ENCODE measurements around the gene SQSTM1.
"Not testable (repeated sequence)": the region's sequence is repeated elsewhere in the genome, so short reads cannot be mapped to it uniquely, and the experiment has no call there.

Gene SQSTM1

DNA sequence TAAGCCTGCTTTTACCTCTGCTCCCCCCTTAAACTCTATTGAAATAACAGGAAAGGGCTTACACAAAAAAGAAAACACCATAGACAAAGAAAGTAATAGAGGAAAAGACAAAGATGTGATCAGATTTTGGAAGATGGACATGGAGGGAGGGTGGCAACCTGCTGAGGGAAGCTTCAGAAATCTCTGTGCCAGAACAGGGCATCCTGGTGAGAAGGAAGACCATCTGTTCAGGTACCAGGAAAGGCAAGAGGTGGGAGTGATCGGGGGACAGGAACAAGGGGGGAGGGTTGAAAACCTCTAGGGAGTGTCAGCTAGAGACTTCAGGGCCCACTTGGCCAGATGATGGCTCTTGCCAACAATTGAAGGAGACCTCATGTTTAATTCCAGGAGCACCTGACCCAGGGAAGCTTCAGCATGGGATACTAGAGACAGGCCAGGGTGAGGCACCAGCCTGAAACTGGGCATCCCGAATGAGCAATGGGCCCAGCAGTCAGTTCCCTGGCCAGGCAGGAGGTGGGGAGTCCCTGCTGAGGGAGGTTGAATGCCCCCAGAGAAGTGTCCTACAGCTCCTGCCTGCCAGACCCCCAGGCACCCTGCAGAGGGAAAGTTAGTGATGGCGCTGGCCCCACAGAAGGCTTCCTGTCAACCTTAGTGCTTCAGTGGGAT lies 8.2 kb downstream of the SQSTM1 start:
- Histone ChIP-seq H3K9ac (ENCODE audit: low read length in 2 of 2) (peak overlapping the region in 1 of 2 donors; percentile 14), H3K9me3 (ENCODE audit: control insufficient read depth in 2 of 2, low read length in 2 of 2) (no peaks in the 10 kb centered on the region), H3K27me3 (ENCODE audit: control insufficient read depth in 1 of 2, insufficient read depth in 2 of 2, low read length in 2 of 2) (no peaks in the 10 kb centered on the region), H3K4me3 (ENCODE audit: low read length in 2 of 2) (no peak overlapping the region), H3K27ac (ENCODE audit: low read length) (no peak overlapping the region), H3K4me1 (ENCODE audit: control insufficient read depth, insufficient read depth, low read length) (peaks cover 29% of the 10 kb centered on the region), H3K36me3 (ENCODE audit: control insufficient read depth in 2 of 2, insufficient read depth in 2 of 2, low read length in 2 of 2) (peaks cover 80 to 82% of the 10 kb centered on the region in 2 donors)

DNA sequence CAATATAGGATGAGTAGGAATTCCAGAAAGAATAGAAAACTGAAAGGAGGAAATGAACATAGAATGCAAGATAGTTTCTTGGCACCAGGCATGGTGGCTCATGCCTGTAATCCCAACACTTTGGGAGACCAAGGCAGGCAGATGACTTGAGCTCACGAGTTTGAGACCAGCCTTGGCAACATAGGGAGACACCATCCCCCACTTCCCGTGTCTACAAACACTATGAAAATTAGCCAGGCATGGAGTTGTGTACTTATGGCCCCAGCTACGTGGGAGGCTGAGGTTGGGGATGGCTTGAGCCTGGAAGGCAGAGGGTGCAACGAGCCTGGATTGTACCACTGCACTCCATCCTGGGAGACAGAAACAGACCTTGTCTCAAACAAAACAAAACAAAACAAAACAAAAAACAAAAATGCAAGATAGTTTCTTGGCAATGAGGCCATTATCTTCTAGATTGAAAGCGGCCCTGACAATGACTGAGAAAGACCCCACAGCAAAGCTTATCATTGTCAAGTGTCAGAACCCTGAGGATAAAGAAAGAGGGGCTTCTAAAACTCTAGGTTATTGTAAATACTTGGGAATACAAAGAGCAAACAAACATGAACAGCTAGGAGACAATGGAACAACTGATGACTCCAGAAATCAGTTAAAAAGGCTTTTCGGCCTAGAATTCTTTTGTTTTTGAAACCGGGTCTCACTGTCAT lies 9.2 kb downstream of the SQSTM1 start:
- Histone ChIP-seq H3K9me3 (ENCODE audit: control insufficient read depth in 2 of 2, low read length in 2 of 2) (no peaks in the 10 kb centered on the region), H3K4me3 (ENCODE audit: low read length in 2 of 2) (no peak overlapping the region), H3K36me3 (ENCODE audit: control insufficient read depth in 2 of 2, insufficient read depth in 2 of 2, low read length in 2 of 2) (peaks cover 71 to 73% of the 10 kb centered on the region in 2 donors), H3K27ac (ENCODE audit: low read length) (no peak overlapping the region), H3K9ac (ENCODE audit: low read length in 2 of 2) (no peak overlapping the region), H3K27me3 (ENCODE audit: control insufficient read depth in 1 of 2, insufficient read depth in 2 of 2, low read length in 2 of 2) (no peaks in the 10 kb centered on the region), H3K4me1 (ENCODE audit: control insufficient read depth, insufficient read depth, low read length) (peaks cover 19% of the 10 kb centered on the region)

DNA sequence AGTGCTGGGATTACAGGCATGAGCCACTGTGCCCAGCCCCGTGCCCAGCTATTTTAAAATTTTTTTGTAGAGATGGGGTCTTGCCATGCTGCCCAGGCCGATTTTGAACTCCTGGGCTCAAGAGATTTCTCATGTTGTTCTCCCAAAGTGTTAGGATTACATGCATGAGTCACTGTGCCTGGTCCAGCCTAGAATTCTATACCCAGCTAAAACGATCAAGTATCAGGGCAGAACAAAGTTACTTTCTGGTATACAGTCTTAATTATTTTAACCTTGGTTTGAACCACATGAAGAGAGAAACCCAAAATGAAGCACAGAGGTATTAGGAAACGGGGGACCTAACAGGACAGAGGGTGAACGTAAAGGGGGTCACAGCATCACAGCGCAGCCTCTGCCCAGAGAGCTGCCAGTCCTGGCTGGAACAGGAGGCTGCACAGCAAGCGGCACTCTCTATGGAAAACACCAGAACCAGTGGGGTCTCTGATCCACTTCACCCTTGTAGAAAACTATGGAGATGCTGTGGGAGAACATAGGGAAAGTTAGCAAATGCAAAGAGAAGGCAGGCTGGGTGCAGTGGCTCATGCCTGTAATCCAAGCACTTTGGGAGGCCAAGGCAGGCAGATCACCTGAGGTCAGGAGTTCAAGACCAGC lies 10.2 kb downstream of the SQSTM1 start:
- peaks cover 62 to 65% of the 10 kb centered on the region in 2 donors for H3K36me3 ChIP-seq (ENCODE audit: control insufficient read depth in 2 of 2, insufficient read depth in 2 of 2, low read length in 2 of 2)
- no peaks in the 10 kb centered on the region for H3K27me3 ChIP-seq (ENCODE audit: control insufficient read depth in 1 of 2, insufficient read depth in 2 of 2, low read length in 2 of 2)
- H3K9ac ChIP-seq (ENCODE audit: low read length in 2 of 2): no peak overlapping the region
- H3K9me3 ChIP-seq (ENCODE audit: control insufficient read depth in 2 of 2, low read length in 2 of 2): no peaks in the 10 kb centered on the region
- no peak overlapping the region for H3K4me3 ChIP-seq (ENCODE audit: low read length in 2 of 2)
- H3K4me1 ChIP-seq (ENCODE audit: control insufficient read depth, insufficient read depth, low read length): peaks cover 9% of the 10 kb centered on the region
- no peak overlapping the region for H3K27ac ChIP-seq (ENCODE audit: low read length)

DNA sequence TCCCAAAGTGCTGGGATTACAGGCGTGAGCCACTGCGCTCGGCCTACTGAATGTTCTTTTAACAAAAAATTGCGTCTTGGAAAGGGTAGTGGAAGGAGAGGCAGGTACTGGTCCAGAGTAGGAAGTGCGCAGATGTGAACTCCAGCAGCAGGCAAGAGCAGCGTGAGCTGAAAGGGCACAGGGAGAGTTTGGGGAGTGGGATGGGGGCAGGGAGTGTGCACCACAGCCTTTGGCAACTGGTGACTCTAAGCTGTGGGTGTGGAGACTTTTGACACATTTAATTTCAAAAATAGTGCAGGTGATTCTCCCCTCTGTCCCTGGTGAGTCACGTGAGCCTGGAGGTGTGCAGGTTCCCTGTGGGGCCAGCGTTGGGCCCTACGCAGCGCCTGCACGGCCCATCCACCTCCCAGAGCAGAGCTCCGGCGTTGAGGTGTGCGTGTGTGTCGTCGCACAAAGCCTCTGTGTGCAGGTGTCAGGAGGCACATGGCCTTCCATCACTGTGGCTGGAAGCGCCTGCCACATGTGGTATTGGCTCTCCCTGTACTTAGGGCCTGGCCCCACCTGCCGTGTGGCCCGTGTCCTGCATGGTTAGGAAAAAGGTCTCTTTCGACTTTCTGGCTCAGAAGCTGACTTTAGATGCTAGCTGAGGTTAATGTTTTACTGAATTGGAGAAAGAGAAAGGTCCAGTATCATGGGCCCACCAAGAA lies 11.5 kb downstream of the SQSTM1 start:
- H3K4me3 ChIP-seq (ENCODE audit: low read length in 2 of 2): no peak overlapping the region
- H3K27me3 ChIP-seq (ENCODE audit: control insufficient read depth in 1 of 2, insufficient read depth in 2 of 2, low read length in 2 of 2): no peaks in the 10 kb centered on the region
- peaks cover 15% of the 10 kb centered on the region for H3K4me1 ChIP-seq (ENCODE audit: control insufficient read depth, insufficient read depth, low read length)
- no peak overlapping the region for H3K27ac ChIP-seq (ENCODE audit: low read length)
- no peak overlapping the region for H3K9ac ChIP-seq (ENCODE audit: low read length in 2 of 2)
- peaks cover 68 to 70% of the 10 kb centered on the region in 2 donors for H3K36me3 ChIP-seq (ENCODE audit: control insufficient read depth in 2 of 2, insufficient read depth in 2 of 2, low read length in 2 of 2)
- no peaks in the 10 kb centered on the region for H3K9me3 ChIP-seq (ENCODE audit: control insufficient read depth in 2 of 2, low read length in 2 of 2)

DNA sequence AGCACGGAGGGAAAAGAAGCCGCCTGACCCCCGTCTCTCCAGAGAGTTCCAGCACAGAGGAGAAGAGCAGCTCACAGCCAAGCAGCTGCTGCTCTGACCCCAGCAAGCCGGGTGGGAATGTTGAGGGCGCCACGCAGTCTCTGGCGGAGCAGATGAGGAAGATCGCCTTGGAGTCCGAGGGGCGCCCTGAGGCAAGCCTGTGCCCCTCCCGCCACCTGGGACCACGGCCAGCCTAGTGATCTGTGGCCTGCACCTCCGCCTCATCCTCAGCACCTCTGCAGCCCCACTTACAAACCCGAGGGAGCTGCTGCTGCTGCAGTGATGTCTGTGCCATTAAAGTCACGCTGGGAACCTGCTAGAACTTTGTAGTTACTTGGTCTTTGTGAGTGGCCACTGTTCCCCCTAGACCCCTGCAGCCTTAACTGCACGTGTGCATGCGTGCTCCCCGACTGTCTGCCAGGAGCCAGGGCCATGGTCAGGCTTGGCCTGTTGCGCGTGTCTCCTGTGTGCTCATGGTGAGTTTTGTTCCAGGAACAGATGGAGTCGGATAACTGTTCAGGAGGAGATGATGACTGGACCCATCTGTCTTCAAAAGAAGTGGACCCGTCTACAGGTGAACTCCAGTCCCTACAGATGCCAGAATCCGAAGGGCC lies 12.5 kb downstream of the SQSTM1 start:
- Histone ChIP-seq H3K36me3 (ENCODE audit: control insufficient read depth in 2 of 2, insufficient read depth in 2 of 2, low read length in 2 of 2) (peaks cover 68 to 72% of the 10 kb centered on the region in 2 donors), H3K27ac (ENCODE audit: low read length) (peak overlapping the region; percentile 18), H3K9ac (ENCODE audit: low read length in 2 of 2) (no peak overlapping the region)

DNA sequence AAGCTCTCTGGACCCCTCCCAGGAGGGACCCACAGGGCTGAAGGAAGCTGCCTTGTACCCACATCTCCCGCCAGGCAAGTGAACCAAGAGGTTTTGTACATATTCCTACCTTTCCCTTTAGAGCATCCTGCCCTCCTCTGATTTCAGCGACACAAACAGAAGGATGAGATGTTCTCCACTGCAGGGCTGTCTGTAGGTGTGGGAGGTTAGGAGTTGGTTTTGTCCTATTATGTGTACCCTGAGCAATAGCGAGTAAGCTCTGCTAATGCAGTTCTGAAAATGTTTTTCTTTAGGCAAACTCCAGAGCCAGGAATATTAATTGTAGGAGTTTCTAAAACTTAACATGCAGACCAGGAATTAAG lies 13.0 kb downstream of the SQSTM1 start:
- Histone ChIP-seq H3K36me3 (ENCODE audit: control insufficient read depth in 2 of 2, insufficient read depth in 2 of 2, low read length in 2 of 2) (peaks cover 67 to 70% of the 10 kb centered on the region in 2 donors), H3K4me1 (ENCODE audit: control insufficient read depth, insufficient read depth, low read length) (peaks cover 10% of the 10 kb centered on the region)

More for the DNA sequence above, 12.5 kb downstream of the SQSTM1 start:
- Histone ChIP-seq H3K4me1 (ENCODE audit: control insufficient read depth, insufficient read depth, low read length) (peaks cover 10% of the 10 kb centered on the region), H3K9me3 (ENCODE audit: control insufficient read depth in 2 of 2, low read length in 2 of 2) (no peaks in the 10 kb centered on the region), H3K27me3 (ENCODE audit: control insufficient read depth in 1 of 2, insufficient read depth in 2 of 2, low read length in 2 of 2) (no peaks in the 10 kb centered on the region), H3K4me3 (ENCODE audit: low read length in 2 of 2) (no peak overlapping the region)

DNA sequence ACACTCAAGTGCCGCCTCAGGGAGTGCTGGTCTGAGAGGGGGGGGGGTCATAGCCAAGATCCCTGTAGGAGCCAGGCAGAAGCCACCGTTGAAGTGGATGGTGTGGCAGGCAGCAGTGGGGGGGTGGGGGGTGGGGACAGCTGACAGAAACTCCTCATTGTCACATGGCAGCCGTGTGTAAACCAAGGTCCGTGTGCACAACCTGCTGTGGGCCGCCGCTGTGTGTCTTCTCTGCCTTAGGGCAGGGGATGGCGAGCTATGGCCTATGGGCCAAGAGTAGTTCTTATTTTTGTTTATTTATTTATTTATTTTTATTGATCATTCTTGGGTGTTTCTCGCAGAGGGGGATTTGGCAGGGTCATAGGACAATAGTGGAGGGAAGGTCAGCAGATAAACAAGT lies 13.4 kb downstream of the SQSTM1 start:
- H3K27ac ChIP-seq (ENCODE audit: low read length): no peak overlapping the region
- H3K4me3 ChIP-seq (ENCODE audit: low read length in 2 of 2): no peak overlapping the region
- H3K36me3 ChIP-seq (ENCODE audit: control insufficient read depth in 2 of 2, insufficient read depth in 2 of 2, low read length in 2 of 2): peaks cover 63 to 66% of the 10 kb centered on the region in 2 donors
- H3K27me3 ChIP-seq (ENCODE audit: control insufficient read depth in 1 of 2, insufficient read depth in 2 of 2, low read length in 2 of 2): no peaks in the 10 kb centered on the region
- H3K9me3 ChIP-seq (ENCODE audit: control insufficient read depth in 2 of 2, low read length in 2 of 2): no peaks in the 10 kb centered on the region
- no peak overlapping the region for H3K9ac ChIP-seq (ENCODE audit: low read length in 2 of 2)
- peaks cover 7% of the 10 kb centered on the region for H3K4me1 ChIP-seq (ENCODE audit: control insufficient read depth, insufficient read depth, low read length)

More for the DNA sequence above, 13.0 kb downstream of the SQSTM1 start:
- H3K9ac ChIP-seq (ENCODE audit: low read length in 2 of 2): no peak overlapping the region
- no peaks in the 10 kb centered on the region for H3K9me3 ChIP-seq (ENCODE audit: control insufficient read depth in 2 of 2, low read length in 2 of 2)
- no peak overlapping the region for H3K4me3 ChIP-seq (ENCODE audit: low read length in 2 of 2)
- H3K27ac ChIP-seq (ENCODE audit: low read length): peak overlapping the region; percentile 18
- H3K27me3 ChIP-seq (ENCODE audit: control insufficient read depth in 1 of 2, insufficient read depth in 2 of 2, low read length in 2 of 2): no peaks in the 10 kb centered on the region

DNA sequence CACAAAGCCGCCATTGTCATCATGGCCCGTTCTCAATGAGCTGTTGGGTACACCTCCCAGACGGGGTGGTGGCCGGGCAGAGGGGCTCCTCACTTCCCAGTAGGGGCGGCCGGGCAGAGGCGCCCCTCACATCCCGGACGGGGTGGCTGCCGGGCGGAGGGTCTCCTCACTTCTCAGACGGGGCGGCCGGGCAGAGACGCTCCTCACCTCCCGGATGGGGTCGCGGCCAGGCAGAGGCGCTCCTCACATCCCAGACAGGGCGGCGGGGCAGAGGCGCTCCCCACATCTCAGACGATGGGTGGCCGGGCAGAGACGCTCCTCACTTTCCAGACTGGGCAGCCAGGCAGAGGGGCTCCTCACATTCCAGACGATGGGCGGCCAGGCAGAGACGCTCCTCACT lies 14.2 kb downstream of the SQSTM1 start:
- not testable (repeated sequence) for H3K4me3 ChIP-seq (ENCODE audit: low read length in 2 of 2); H3K9ac ChIP-seq (ENCODE audit: low read length in 2 of 2); H3K27me3 ChIP-seq (ENCODE audit: control insufficient read depth in 1 of 2, insufficient read depth in 2 of 2, low read length in 2 of 2); H3K4me1 ChIP-seq (ENCODE audit: control insufficient read depth, insufficient read depth, low read length); H3K27ac ChIP-seq (ENCODE audit: low read length); H3K9me3 ChIP-seq (ENCODE audit: control insufficient read depth in 2 of 2, low read length in 2 of 2)
- peaks cover 56 to 64% of the 10 kb centered on the region in 2 donors for H3K36me3 ChIP-seq (ENCODE audit: control insufficient read depth in 2 of 2, insufficient read depth in 2 of 2, low read length in 2 of 2)

DNA sequence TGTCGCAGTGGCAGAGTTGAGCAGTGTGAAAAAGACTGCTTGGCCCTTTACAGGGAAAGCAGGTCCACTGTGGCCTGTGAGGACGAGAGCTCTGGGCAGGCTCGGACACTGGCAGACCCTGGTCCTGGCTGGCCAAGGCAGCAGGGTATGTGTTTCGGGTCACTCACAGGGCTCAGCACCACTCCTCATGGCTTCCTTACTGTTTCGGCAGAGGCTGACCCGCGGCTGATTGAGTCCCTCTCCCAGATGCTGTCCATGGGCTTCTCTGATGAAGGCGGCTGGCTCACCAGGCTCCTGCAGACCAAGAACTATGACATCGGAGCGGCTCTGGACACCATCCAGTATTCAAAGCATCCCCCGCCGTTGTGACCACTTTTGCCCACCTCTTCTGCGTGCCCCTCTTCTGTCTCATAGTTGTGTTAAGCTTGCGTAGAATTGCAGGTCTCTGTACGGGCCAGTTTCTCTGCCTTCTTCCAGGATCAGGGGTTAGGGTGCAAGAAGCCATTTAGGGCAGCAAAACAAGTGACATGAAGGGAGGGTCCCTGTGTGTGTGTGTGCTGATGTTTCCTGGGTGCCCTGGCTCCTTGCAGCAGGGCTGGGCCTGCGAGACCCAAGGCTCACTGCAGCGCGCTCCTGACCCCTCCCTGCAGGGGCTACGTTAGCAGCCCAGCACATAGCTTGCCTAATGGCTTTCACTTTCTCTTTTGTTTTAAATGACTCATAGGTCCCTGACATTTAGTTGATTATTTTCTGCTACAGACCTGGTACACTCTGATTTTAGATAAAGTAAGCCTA lies 15.7 kb downstream of the SQSTM1 start:
- no peaks in the 10 kb centered on the region for H3K27me3 ChIP-seq (ENCODE audit: control insufficient read depth in 1 of 2, insufficient read depth in 2 of 2, low read length in 2 of 2)
- no peaks in the 10 kb centered on the region for H3K9me3 ChIP-seq (ENCODE audit: control insufficient read depth in 2 of 2, low read length in 2 of 2)
- peak overlapping the region in 1 of 2 donors; percentile 36 for H3K9ac ChIP-seq (ENCODE audit: low read length in 2 of 2)
- peak overlapping the region; percentile 41 for H3K27ac ChIP-seq (ENCODE audit: low read length)
- no peak overlapping the region for H3K4me3 ChIP-seq (ENCODE audit: low read length in 2 of 2)
- H3K36me3 ChIP-seq (ENCODE audit: control insufficient read depth in 2 of 2, insufficient read depth in 2 of 2, low read length in 2 of 2): peaks cover 51 to 64% of the 10 kb centered on the region in 2 donors
- H3K4me1 ChIP-seq (ENCODE audit: control insufficient read depth, insufficient read depth, low read length): peaks cover 7% of the 10 kb centered on the region
